ENCODE results near the gene RABGAP1L.

The RABGAP1L gene

DNA sequence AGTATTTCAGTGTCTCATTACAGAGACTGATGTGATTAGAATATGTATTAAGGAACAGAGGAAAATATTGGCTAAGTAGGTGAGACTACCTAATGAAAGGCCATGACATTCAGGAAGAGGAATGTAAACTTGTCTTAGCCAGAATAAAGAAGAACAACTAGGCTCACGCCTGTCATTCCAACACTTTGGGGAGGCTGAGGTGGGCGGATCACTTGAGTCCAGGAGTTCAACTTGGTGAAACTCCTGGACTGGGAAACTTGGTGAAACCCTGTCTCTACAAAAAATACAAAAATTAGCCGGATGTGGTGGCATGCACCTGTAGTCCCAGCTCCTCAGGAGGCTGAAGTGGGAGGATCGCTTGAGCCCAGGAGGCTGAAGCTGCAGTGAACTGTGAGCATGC, 825.6 kb downstream of the RABGAP1L start:
- DNase-seq = no peak

DNA sequence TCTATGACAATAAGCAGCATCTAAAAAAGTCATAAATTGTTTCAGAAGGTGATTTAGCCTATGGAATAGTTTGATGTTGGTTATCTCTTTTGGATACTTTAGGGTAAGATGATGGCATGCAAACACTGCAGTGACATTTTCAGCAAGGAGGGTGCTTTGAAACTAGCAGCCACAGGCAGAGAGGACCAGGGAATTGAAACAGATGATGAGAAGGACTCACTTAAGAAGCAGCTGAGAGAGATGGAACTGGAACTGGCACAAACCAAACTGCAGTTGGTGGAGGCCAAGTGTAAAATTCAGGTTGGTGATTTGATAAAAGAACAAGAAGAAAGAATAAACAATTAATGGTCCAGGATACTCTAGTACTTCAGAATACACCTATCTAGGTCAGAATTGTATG, 829.2 kb downstream of the RABGAP1L start:
- no peak for DNase-seq

DNA sequence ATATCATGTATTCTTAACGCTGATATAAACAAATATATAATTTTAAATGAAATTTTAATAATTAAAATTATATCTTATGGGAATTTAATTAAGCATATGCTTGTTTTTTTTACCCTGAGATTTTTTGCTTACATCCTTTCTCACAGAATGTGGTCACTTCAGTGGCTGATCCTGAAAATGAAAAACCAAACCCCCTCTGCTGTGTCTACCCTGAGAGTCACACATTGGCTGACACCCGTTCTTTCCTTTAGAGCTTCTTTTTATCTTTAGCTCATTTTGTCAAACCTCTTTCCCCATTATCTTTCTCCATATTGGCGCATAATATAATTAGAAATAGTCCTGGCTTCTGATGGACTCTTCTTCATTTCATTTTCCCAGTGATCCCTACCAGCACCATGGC, 829.7 kb downstream of the RABGAP1L start:
- no peak for DNase-seq

DNA sequence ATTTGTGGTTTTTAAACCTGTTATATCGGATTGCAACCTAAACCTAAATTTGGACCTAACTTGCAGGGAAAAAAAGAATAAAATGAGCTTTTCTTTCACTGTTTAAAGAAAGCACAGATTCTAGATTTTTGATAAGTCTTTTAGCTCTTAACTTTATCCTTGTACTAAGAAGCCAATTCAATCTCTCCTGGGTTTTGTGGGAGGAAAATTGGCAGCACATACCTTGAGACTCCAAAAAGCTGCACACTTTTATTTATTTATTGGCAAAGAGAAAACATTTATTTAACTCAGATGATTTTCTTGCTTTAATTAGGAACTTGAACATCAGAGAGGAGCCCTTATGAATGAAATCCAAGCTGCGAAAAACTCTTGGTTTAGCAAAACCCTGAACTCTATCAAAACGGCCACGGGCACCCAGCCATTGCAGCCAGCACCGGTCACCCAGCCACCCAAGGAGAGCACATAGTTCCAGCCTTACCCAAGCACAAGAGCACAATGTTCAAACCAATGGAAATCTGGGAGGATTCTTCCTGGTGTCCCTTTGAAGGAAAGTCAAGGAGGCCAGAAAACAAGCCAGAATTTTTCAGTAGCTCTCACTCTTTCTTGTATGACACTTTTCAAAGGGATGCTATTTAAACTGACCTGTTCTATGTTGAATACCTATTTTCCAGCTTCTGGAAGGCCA, 830.4 kb downstream of the RABGAP1L start:
- DNase-seq = no peak

DNA sequence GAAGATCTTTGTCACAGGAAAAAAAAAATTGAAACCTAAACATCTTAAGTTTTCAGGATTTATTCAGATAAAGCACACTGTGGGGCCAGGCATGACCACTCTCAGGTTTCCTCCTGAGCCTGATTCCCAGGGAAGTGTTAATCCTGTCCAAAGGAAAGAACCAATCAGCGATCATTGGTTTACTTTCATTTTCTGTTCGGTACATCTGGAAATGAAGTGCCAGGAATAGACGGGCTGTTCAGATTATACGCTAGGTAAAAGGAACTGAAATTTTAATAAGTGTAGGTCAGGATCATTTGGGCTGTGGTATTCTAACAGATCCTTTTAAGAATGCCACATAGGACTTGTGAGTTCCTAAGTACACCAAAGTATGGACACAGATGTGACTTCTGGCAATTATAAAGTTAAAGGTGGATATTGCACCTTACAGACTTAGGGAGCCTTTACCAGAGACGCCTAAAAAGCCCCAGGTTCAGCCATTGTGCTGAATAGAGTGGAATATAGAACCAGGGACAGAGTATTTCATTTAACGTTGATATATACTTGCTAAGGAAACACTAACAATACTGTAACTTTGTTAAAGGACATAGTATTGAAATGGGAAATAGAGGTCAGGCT, 831.2 kb downstream of the RABGAP1L start:
- no peak for DNase-seq

DNA sequence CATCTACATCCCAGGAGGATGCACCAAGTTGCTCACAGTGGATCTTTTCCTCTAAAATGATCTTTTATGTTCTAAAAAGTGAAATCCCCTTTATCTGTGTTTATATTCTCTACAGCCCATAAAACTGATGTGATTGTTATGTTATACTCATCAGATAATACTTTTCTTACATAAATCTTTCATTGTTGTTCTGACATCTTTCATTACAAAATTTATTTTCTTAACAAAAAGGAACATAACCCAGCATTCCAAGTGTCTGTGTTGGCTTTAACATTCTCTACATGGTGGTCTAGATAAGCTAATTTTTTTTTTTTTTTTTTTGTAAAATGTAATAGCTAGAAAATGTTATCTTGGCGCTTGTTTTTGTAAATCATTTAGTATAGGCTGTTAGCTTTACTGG, 832.2 kb downstream of the RABGAP1L start:
- DNase-seq = no peak

DNA sequence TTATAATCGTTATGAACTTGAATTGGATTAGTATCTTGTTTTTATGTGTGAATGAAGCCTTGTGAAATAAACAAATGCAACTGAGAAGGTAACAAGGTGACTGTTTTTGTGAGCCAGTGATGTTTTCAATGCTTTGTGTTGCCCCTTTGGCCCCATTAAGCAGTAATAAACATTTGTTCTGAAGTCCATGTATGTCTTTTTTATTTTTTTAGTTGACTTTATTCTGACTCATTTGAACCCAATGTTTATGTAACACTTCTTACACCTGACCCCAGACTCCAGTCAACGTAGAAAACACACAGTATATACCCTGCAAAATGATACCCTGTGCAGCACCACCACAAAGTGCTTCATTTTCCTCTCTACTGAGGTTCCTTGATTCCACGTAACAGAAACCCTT, 835.8 kb downstream of the RABGAP1L start:
- DNase-seq = no peak

DNA sequence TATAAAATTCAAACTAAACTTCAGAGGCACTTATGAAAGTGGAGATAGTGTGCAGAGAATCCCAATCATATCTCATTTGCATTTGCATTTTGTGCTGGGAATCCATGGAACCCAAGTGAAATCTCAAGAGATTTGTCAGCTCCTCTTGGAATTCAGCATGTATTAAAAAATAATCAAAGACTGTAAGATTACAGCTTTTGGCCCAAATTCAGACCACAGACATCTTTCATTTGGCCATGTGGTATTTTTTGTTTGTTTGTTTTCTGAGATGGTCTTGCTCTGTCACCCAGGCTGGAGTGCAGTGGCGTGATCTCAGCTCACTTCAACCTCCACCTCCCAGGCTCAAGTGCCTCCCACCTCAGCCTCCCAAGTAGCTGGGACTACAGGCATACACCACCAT, 836.6 kb downstream of the RABGAP1L start:
- DNase-seq = no peak

DNA sequence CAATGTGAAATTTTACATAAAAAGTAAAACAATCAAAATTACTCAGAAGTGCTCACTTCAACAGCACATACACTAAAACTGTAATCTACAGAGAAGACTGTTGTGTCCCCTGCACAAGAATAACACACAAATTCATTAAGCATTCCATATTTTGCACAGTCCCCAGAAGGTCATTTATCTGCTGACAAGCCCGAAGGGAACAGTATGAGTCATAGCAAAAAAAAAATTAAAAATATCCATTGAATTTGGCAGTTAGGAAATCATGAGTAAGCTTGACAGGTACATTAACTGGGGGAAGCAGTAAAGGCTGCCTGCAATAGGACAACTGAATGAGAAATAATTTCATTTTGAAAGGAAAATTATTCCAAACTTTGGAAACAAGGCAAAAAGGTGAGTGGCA, 837.2 kb downstream of the RABGAP1L start:
- DNase-seq = no peak

DNA sequence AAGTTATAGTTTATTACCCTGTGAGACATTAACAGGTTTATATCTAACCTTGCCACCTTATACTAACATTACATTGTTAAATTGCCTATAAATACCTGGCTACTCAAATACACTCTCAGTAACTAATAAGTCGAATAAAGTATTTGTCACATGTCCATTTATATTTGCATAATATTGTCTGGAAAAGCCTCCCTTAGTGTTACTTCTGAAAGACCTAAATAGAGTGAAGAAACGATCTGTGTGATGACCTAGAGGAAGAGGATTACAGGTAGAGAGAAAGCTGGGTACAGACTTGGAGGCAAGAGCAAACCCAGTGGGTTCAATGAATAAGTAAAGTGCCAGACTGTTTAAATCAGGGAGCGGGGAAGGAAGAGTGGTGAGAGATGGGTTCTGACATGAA, 837.7 kb downstream of the RABGAP1L start:
- DNase-seq = no peak

DNA sequence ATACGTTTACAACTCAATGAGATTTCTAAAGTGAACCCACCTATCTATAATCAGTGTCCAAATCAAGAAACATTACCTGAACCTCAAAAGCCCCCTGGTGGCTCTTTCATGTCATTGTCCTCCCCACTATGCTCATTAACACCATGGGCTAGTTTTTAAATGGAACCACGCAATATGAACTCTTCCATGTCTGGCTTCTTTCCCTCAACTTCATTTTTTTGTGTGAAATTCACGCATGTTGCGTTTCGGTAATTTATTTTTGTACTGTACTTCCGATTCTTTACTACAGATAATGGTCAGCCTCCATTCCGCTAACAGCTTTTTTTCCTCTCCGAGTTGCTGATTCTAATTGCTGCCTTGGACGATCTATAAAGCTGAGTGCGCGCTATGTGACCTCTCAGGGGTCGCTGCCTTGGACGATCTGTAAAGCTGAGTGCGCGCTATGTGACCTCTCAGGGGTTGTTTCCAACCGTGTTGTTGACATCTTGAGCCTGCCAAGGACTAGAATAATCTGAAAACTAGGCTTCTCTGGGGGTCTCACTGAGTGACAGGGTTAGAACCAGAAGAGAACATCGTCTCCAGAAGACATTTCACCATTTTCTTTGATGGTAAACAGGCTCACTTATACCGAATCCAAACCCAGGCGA, 839.4 kb downstream of the RABGAP1L start:
- peak; percentile 68 for DNase-seq

DNA sequence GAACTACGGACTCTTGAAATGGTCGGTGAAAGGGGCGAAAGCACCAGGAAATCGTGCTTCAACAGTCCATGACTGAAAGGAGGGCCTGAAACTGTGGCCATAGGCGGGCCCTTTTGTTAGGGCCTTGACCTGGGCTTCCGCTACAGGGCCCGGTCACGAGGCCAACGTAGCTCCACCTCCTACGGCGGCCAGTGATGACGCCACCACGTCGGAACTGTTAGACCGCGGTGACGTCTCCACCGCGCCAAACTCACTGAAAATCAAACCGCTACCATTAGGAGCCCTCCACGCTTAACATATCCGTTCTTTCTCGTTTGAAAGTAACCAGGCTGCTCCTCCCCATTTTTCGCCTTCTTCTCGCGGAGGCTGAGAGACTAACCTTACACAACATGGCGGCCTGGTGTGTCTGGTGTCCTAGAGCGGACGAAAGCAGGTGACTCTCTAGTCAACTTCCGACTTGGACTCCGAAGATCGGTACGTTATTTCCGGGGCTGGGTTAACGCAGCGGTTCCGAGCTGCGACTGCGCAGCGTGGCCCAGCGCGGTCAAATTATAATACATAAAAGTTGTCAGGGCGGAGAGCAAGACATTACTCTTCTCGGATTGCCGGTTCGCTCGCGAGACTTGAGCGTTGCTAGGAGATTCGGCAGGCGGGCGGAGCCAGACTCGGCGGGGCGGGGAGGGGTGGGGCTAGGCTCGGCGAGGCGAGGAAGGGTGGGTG, 840.1 kb downstream of the RABGAP1L start:
- peak; percentile 98 for DNase-seq

DNA sequence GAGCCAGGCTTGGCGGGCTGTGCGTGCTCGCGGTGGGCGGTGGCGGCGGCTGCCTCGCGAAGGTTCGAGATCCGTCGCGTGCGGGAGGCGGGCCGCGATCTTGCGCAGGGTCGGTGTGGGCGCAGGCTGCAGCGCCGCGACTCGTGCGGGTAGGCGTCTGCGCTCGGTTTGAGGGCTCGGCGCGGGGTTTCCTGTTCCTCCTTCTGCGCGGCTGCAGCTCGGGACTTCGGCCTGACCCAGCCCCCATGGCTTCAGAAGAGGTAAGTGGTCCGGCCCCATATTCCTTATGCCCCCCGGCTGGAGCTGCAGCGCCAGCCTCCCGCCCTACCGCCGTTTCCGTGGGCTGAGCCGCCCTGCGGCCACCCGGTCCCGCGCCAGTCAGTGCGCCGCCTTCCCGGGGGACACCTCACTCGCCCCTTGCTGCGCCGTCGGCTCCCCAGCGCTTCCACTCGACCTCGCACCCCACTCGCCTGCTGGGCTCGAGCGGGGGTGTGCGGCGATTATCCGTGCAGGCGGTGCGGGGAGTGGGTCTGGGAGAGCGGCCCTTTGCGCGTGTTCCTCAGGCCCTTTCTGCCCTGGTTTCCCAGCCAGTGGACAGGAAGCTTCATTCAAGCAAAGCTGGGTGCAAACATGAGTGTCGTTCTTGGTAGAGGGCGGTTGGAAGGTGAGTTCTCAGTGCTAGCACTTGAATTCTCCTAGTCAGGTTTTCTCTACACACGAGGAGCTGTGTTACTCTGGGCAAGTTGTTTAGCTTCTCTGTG, 840.8 kb downstream of the RABGAP1L start, which contains the start of gene CACYBP:
Gene CACYBP (plus strand): TSS at position 12 of the 761 bp plus-strand sequence. CDS start 234 bp downstream, at position 246.
- peak; percentile 37 for DNase-seq

DNA sequence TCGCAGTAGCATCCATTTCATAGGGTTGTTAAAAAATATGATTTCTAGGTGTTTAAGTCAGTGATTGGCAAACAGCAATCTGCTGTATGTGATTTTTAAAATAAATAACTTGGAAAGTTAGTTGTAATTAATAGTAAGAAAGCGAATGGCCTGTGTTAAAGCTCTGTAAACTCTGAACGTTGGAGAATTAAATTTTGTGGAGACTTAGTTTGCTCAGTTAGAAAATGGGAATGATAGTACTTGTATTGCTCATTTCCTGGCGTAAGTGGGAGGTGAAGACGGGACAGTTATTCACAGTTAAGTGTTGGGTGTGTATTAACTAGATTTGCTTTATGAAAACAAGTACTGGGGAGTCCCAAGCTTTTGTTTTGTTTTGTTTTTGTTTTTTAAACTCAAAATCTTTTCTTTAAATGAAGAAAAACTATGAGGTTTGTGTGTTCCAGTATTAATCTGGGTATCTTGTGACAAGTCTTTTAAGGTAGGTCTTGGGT, 841.4 kb downstream of the RABGAP1L start:
- peak; percentile 54 for DNase-seq

DNA sequence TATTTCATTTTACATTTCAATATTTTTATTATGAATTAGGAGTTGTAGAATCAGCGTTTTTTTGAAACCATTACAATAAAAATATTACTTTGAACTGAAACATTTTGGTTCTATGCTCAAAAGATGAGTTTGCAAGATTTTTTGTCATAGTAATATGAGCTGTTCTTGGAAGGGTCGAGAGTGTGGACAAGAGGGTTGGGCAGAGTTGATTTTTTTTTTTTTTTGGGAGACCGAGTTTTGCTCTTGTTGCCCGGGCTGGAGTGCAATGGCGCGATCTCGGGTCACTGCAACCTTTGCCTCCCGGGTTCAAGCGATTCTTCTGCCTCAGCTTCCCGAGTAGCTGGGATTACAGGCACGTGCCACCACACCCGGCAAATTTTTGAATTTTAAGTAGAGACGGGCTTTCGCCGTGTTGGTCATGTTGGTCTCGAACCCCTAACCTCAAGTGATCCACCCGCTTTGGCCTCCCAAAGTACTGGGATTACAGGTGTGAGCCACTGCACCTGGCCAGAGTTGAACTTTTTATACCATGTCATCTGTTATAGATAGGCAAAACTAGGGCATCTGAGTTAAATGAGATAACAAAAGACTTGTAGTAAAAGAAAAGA, 843.7 kb downstream of the RABGAP1L start:
- DNase-seq = no peak

DNA sequence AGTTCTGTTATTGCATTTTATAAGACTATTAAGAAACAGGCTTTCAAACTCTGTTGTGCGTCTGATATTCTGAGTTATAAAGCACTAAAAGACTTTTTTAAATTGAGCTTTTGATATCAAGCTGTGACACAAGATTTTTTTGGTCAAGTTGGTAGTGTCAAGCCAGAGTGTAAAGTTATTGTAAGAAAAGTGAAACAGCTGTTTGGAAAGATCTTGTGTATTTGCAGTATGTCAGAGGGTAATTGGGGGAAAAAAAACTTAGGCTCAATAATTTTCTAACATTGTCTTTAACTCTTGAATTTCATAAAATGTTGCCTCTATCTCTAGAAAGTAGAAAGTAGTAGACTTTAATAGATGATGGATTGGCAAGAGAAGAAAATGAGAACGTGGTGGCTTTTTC, 844.2 kb downstream of the RABGAP1L start:
- no peak for DNase-seq

DNA sequence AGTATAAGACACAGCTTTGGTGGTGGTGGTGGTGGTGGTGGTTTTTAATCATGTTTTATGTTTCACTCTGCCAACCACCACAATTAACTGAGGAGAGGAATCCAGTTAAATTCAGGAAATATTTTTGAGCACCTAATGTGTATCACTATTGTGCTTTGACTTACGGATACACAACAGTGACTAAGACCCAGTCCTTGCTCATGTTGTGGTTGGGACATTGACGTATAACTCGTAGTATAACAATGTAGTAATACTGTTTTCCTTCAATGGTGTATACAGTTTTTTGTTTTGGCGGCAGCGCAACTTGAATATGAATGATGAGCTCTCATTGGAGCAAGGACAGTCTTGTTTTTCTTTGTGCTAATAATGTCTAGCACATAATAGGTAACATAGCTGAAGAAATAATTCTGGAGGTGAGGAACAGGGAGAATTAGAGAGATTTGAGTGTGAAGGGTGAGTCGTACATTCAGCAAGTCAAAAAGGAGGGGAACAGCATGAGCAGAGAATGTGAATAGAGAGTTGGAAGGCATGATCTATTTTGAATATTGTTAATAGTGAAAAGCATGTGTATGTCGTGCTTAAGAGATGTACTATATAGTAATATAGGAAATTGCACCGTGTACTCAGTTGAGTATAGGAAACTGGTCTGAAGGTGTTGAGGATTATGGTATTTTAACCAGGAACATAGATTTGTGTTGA, 845.9 kb downstream of the RABGAP1L start:
- peak; percentile 40 for DNase-seq

DNA sequence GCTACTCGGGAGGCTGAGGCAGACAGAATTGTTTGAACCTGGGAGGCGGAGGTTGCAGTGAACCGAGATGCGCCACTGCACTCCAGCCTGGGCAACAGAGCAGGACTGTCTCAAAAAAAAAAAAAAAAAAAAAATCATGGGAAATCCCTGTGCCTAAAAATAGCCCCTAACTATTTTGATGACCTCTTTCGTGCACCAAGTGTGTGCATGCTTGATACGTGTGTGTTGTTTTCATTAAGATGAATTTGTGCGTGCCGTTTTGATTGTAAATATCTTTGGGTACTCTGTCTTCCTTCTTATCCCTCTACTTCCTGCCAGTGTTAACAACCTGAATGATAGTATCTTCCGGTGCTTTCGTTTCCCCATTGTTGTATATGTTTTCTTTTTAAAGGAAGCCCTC, 850.2 kb downstream of the RABGAP1L start:
- no peak for DNase-seq

DNA sequence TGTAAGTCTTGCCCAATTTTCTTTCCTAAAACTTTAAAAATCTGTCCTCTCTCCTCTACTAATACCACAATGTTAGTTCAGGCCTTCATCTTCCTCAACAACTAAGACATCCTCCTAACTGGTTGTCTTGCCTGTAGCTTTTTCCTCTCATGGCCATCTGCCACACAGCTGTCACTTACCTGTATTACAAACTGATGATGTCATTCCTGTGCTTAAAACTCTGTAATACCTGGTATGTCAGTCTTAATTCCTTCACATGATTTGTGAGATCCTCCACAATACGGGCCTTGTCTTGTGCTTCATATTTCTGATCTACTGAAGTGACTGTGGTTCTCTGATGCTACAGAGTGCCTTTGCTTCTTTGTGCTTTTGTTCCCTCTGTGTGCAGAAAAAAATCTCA, 854.1 kb downstream of the RABGAP1L start:
- DNase-seq = no peak

DNA sequence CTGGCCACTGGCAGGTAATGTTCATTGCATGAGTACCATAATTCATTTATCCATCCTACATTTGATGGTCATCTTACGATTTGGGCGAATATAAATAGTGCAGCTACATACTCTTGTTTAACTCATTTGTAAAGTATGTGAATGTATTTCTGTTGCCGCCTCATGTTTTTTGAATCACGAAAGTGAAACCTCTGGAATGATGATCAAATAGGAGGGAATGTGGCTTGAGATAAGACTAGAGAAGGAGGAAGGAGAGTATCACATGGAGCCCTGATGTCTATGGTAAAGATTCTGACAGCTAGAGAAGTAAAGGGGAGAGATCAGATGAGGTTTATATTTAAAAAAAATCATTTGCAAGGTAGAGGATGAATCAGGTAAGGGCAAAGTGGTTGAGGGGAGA, 855.9 kb downstream of the RABGAP1L start:
- no peak for DNase-seq

DNA sequence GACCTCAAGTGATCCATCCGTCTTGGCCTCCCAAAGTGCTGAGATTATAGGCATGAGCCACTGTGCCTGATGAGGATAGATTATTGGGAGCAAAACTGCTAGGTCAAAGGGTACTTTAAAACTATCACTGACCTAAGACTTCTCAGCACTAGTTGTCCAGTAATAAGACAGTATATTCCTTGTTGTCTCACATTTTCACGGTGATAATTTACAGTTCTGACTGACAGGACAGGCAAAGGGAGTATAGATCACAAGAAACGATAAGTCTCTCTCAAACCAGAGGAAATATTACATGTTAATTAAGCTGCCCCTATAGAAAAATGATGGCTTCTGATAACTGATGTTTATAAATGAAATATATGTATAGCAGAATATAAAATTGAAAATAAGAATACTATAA, 860.2 kb downstream of the RABGAP1L start:
- no peak for DNase-seq
